ENCODE data around the gene EXPH5. TPM values are rescaled to one million over a fixed set of nuclear protein-coding genes. Genes with fewer than 3 reads are reported as not detected.

Gene EXPH5
- total and polyA plus RNA-seq, 2 of the 8 experiments (the other 6 are each of a cell fraction or from before 2014, with no cell fraction given): 1.1 to 11.5 TPM

- TF ChIP-seq, protein P1, sequence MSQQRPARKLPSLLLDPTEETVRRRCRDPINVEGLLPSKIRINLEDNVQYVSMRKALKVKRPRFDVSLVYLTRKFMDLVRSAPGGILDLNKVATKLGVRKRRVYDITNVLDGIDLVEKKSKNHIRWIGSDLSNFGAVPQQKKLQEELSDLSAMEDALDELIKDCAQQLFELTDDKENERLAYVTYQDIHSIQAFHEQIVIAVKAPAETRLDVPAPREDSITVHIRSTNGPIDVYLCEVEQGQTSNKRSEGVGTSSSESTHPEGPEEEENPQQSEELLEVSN (IDR thresholded peaks at IDR 0.05): peak; percentile 99
- TF ChIP-seq KDM4A (IDR thresholded peaks at IDR 0.05; ENCODE audit: low read depth, low read length, severe bottlenecking): peak; percentile 68
Observed at GRCh38 chr11:108498046-108498815, 95.3 kb downstream of the EXPH5 start, which contains the start of gene POGLUT3 (continued).
